SU-DHL-6 (cell line): ENCODE measurements around the gene FABP3.

Experiments
- CTCF ChIP-seq: fragments of 200-600 bp; sonication (generic); IDR thresholded peaks from one replicate; pipeline ENCODE4 v1.5.1; 2017; ENCODE audit warnings: antibody characterized with exemption, mild to moderate bottlenecking, low read length, moderate library complexity; ENCODE audit not compliant: insufficient read depth, poor library complexity, severe bottlenecking
- EZH2phosphoT487 ChIP-seq: fragments of 200-600 bp; sonication (generic), shearing (Covaris generic); conservative IDR thresholded peaks from 2 replicates; pipeline ENCODE4 v1.6.1; 2018; ENCODE audit warnings: mild to moderate bottlenecking, antibody characterized with exemption, low read length, moderate library complexity, mixed read lengths

GRCh38 chr1:31372751-31373055 is 173 bp downstream of the FABP3 start:
- no peak for TF ChIP-seq CTCF
- no peak for TF ChIP-seq EZH2phosphoT487
